ENCODE results near the gene MBD3L2.
"Not testable (repeated sequence)": the region's sequence is repeated elsewhere in the genome, so short reads cannot be mapped to it uniquely, and the experiment has no call there.

MBD3L2 gene

DNA sequence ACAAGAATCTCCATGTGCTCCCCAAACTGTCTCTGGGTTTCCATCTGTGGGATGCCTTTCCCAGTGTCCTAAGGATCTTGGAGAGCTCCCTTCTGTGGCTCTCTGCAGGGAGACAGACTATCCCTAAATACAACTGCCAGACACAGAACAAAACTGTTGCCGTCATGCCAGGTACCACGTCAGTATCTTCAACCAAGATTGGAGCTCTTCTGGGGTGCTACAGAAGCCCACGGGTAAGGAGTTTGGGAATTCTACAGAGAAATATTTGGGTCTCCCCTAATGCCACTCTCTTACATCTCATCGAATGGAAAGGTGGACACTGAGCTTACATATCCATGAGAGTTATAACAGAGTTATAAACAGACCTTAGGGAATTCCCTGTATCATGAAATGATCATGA is 14.2 kb downstream of the MBD3L2 start:
- H3K27ac ChIP-seq: no peak overlapping the region
- no peak overlapping the region for H3K4me3 ChIP-seq
- TF ChIP-seq, protein P1, sequence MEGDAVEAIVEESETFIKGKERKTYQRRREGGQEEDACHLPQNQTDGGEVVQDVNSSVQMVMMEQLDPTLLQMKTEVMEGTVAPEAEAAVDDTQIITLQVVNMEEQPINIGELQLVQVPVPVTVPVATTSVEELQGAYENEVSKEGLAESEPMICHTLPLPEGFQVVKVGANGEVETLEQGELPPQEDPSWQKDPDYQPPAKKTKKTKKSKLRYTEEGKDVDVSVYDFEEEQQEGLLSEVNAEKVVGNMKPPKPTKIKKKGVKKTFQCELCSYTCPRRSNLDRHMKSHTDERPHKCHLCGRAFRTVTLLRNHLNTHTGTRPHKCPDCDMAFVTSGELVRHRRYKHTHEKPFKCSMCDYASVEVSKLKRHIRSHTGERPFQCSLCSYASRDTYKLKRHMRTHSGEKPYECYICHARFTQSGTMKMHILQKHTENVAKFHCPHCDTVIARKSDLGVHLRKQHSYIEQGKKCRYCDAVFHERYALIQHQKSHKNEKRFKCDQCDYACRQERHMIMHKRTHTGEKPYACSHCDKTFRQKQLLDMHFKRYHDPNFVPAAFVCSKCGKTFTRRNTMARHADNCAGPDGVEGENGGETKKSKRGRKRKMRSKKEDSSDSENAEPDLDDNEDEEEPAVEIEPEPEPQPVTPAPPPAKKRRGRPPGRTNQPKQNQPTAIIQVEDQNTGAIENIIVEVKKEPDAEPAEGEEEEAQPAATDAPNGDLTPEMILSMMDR (IDR thresholded peaks at IDR 0.05): no peak
- no peak for DNase-seq (ENCODE audit: low spot score)

DNA sequence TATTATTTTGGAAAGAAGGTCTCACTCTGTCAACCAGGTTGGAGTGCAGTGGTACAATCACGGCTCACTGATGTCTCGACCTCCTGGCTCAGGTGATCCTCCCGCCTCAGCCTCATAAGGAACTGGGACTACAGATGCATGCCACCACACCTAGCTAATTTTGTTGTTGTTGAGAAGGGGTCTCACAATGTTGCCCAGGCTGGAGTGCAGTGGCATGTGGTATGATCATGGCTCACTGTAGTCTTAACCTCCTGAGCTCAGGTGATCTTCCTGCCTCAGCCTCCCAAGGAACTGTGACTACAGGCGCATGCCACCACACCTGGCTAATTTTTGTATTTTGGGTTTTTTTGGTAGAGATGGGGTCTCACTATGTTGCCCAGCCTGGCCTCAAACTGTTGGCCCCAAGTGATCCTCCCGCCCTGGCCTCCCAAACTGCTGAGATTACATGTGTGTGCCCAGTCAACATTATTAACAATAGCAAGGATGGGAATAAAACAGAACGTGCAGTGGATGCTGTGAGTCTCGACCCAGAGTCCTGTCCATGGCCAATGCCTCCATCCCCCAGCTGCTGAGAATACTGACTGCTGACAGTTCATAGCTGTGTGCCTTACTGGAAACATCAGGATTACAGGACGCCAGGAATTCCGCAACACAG is 14.8 kb downstream of the MBD3L2 start:
- TF ChIP-seq, protein P1 (IDR thresholded peaks at IDR 0.05): no peak

DNA sequence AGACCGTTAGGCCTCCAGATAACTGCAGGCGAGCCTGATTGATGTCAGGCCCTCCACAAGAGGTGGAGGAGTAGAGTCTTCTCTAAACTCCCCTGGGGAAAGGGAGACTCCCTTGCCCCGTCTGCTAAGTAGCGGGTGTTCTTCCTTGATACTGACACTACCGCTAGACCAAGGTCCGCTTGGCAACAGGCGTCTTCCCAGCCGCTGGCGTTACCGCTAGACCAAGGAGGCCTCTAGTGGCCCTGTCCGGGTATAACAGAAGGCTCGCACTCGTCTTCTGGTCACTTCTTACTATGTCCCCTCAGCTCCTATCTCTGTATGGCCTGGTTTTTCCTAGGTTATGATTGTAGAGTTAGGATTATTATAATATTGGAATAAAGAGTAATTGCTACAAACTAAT is 18.0 kb downstream of the MBD3L2 start:
- H3K4me3 ChIP-seq; DNase-seq (ENCODE audit: low spot score); H3K27ac ChIP-seq: not testable (repeated sequence)

More for the DNA sequence above, 14.8 kb downstream of the MBD3L2 start:
- Histone ChIP-seq H3K4me3 (no peak overlapping the region), H3K27ac (no peak overlapping the region)
- no peak for DNase-seq (ENCODE audit: low spot score)

DNA sequence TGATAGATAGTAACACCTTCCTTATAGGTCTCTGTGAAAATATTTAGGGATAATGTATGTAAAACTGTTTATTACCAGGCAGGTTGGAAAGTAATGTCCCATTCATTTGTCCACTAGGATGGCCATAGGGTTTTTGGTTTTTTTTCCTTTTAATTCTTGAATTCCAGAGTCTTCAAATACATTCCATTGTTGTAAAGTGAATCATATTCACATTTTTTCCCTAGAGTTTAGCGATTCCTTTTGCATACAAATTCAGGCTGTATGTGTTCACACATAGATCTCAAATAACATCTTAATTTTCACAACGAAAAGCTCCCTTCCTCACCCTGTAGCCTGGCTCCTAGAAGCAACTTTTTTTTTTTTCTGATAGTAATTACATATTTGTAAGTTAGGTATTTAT is 18.6 kb downstream of the MBD3L2 start:
- H3K27ac ChIP-seq: no peak overlapping the region
- no peak overlapping the region for H3K4me3 ChIP-seq
- TF ChIP-seq, protein P1 (IDR thresholded peaks at IDR 0.05): no peak
- no peak for DNase-seq (ENCODE audit: low spot score)

DNA sequence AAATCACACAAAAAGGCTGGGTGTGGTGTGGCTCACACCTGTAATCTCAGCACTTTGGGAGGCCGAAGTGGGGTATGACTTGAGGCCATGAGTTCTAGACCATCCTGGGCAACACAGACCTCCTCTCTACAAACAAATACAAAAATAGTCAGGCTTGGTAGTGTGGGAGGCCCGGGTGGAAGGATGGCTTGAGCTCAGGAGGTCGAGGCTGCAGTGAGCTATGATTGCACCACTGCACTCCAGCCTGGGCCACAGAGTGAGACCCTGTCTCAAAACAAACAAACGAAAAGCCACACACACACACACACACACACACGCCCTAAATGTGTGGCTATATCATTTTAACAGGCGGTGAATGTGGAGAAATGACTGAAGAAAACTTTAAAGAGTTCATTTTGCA is 19.5 kb downstream of the MBD3L2 start:
- peak overlapping the region in 1 of 2 donors; percentile 64 for H3K27ac ChIP-seq
- DNase-seq (ENCODE audit: low spot score): no peak
- peak overlapping the region; percentile 77 for H3K4me3 ChIP-seq
- TF ChIP-seq, protein P1 (IDR thresholded peaks at IDR 0.05): no peak

DNA sequence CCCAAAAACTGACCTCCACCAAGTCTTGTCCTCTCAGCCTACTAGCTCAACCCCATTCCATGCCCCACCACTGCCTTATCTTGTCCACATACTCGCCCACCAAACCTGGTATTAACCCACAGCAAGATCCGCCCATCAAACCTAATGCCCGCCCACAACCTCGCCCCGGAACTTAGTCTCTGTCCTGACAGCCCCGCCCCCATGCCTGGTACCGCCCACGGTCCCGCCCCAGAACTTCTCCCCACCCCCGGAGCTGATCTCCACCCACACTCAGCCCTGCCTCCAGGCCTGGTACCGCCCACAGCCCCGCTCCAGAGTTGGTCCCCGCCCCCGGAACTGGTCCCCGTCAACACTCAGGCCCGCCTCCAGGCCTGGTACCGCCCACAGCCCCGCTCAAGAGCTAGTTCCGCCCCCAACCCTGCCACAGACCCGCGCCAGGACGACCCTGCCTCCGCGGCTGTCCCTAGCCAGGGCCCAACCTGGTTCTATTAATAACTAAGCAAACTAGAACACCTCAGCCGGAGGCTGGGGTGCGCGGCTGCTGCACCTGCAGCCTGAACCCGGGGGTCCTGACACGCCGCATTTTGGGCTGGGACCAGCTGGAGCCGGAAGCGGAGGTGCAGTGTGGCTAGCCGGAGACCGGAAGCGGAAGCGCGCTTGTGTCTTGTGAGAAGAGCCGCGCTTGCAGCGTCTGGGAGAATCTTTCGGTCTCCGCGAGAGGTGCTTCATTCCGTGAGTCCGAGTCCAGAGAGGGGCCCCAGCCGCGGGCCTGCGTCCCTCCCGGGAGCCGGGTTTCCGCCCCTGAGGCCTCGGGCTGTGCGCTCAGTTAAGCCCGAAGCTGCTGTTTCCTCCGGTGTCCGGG is 20.2 kb downstream of the MBD3L2 start, which contains the start of gene ZNF557:
Gene ZNF557, plus strand, starts transcription at position 662 of the 862 bp plus-strand sequence. CDS start 5,372 bp downstream, outside the sequence.
- Histone ChIP-seq H3K27ac (peak within 1 kb of the TSS; percentile 73 to 82), H3K4me3 (peak within 1 kb of the TSS; percentile 77)
- TF ChIP-seq, protein P1 (IDR thresholded peaks at IDR 0.05): no peak
- DNase-seq (ENCODE audit: low spot score): peak; percentile 98

DNA sequence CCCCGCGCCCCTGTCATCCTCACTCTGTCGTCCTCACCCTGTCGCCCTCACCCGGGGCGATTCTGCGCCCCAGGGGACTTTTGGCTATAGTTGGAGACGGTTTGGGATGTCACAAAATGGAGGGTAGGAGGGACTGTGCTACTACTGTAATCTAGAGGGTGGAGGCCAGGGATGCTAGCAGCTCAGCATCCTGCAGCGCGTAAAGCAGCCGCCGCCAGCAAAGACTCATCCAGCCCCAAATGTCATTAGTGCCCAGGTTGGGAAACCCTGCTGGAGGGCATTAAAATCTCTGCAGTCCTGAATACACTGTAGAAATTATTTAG is 20.7 kb downstream of the MBD3L2 start:
- H3K27ac ChIP-seq: peak overlapping the region; percentile 73 to 82
- peak overlapping the region; percentile 77 for H3K4me3 ChIP-seq
- DNase-seq (ENCODE audit: low spot score): no peak
- TF ChIP-seq, protein P1 (IDR thresholded peaks at IDR 0.05): no peak

Data from coronary artery (tissue), 2 donors.